HCT116 (cell line): Measurements from ENCODE around the gene TGFBR3L. TPM values are rescaled to one million over a fixed set of nuclear protein-coding genes. Genes with fewer than 3 reads are reported as not detected.

ENCODE experiments used
- ATAC-seq: fragments of 200-7000 bp; cut with Tn5 transposase; 2 replicates; pipeline ENCODE4 v1.9.1; 2020; ENCODE audit warnings: mild to moderate bottlenecking, moderate library complexity
- BruUV-seq: library from RNA; stranded (reverse); fragments of 400-500 nt; replicated peaks from 2 replicates; lab custom pipeline; 2021; lab: Mats Ljungman, UMichigan
- CTCF ChIA-PET: fragments of 300-600 bp; sonication (Branson Sonifier 250); formaldehyde crosslinking; loops from one replicate; lab custom pipeline; 2021; ENCODE audit warnings: antibody characterized with exemption; lab: Charles Lee
- POLR2A ChIA-PET: fragments of 300-600, 350-600 bp; sonication (Branson Sonifier 250); formaldehyde crosslinking; loops from one replicate; lab custom pipeline; 2021; ENCODE audit warnings: antibody characterized with exemption; lab: Charles Lee
- RAD21 ChIA-PET, 2 experiments: fragments of 300-600 bp; sonication (Branson Sonifier 250); formaldehyde crosslinking; loops; one replicate each; lab custom pipeline; 2023; ENCODE audit warnings: low total read pairs in 2 of 2; ENCODE audit not compliant: uncharacterized antibody in 2 of 2, unreplicated experiment in 2 of 2, low non-redundant PET in 1 of 2; lab: Charles Lee
- DNase-seq: peaks from one replicate; pipeline ENCODE4 v3.0.0-alpha.2; 2010; ENCODE audit warnings: low read depth, low spot score
- H2AFZ ChIP-seq: fragments of 200-600 bp; shearing (Covaris generic), sonication (generic); 2 replicates; pipeline ENCODE4 v1.6.1; 2017; ENCODE audit warnings: low read depth, mixed run types, mixed read lengths, antibody characterized with exemption, low read length; ENCODE audit not compliant: poor library complexity, severe bottlenecking
- H3K27ac ChIP-seq: 2 replicates; pipeline ENCODE4 v1.5.1; 2012; ENCODE audit warnings: low read depth, low read length
- H3K27me3 ChIP-seq: fragments of 200-600 bp; sonication (generic); 2 replicates; pipeline ENCODE4 v1.6.1; 2016; ENCODE audit warnings: mixed run types, low read length, mixed read lengths; ENCODE audit not compliant: insufficient read depth
- H3K36me3 ChIP-seq, 2 experiments: fragments of 200-500 bp in 1 of 2; fragments of 200-600 bp in 1 of 2; sonication (Bioruptor generic) in 1 of 2; sonication (generic) in 1 of 2; 2 replicates each; pipeline versions ENCODE4 v1.5.1 to v1.6.1; 2014 to 2016; ENCODE audit warnings: low read length in 2 of 2, inconsistent platforms in 1 of 2, mixed read lengths in 1 of 2, mixed run types in 1 of 2; ENCODE audit not compliant: insufficient read depth in 2 of 2, control insufficient read depth in 1 of 2
- H3K4me1 ChIP-seq, 2 experiments: fragments of 200-600 bp in 1 of 2; sonication (generic) in 1 of 2; 2 replicates each; pipeline versions ENCODE4 v1.5.1 to v1.6.1; 2012 to 2017; ENCODE audit warnings: low read length in 2 of 2, inconsistent platforms in 1 of 2, mild to moderate bottlenecking in 1 of 2, mixed read lengths in 1 of 2, mixed run types in 1 of 2, moderate library complexity in 1 of 2; ENCODE audit not compliant: insufficient read depth in 2 of 2, control insufficient read depth in 1 of 2
- H3K4me2 ChIP-seq: fragments of 200-600 bp; sonication (generic); 2 replicates; pipeline ENCODE4 v1.6.1; 2017; ENCODE audit warnings: mixed run types, low read length, mixed read lengths
- H3K4me3 ChIP-seq, 2 experiments: fragments of 200-600 bp in 1 of 2; sonication (generic) in 1 of 2; replicated peaks in 1 of 2; 2 replicates each; pipeline ENCODE4 v1.5.1; 2011 to 2016; ENCODE audit warnings: low read length in 2 of 2, control low read depth in 1 of 2, low read depth in 1 of 2, mild to moderate bottlenecking in 1 of 2, mixed read lengths in 1 of 2, mixed run types in 1 of 2
- H3K79me2 ChIP-seq: fragments of 200-600 bp; sonication (generic); 2 replicates; pipeline ENCODE4 v1.6.1; 2017; ENCODE audit warnings: mild to moderate bottlenecking, mixed run types, low read length, moderate library complexity, mixed read lengths; ENCODE audit not compliant: insufficient read depth
- H3K9ac ChIP-seq: fragments of 200-600 bp; sonication (generic); 2 replicates; pipeline ENCODE4 v1.6.1; 2016; ENCODE audit warnings: low read length, mixed read lengths
- H3K9me2 ChIP-seq: fragments of 200-600 bp; sonication (generic), shearing (Covaris generic); 2 replicates; pipeline ENCODE4 v1.6.1; 2017; ENCODE audit warnings: mixed run types, mild to moderate bottlenecking, moderate library complexity; ENCODE audit not compliant: insufficient read depth
- H3K9me3 ChIP-seq, 2 experiments: fragments of 200-500 bp in 1 of 2; fragments of 200-600 bp in 1 of 2; sonication (Bioruptor generic) in 1 of 2; sonication (generic) in 1 of 2; 2 replicates each; pipeline ENCODE4 v1.6.1; 2014 to 2017; ENCODE audit warnings: low read length in 2 of 2, mixed read lengths in 2 of 2, inconsistent platforms in 1 of 2, low read depth in 1 of 2, mild to moderate bottlenecking in 1 of 2, mixed run types in 1 of 2, moderate library complexity in 1 of 2; ENCODE audit not compliant: control insufficient read depth in 1 of 2, insufficient read depth in 1 of 2
- H4K20me1 ChIP-seq: fragments of 200-600 bp; sonication (generic), shearing (Covaris generic); 2 replicates; pipeline ENCODE4 v1.6.1; 2017; ENCODE audit warnings: mixed run types, mild to moderate bottlenecking, moderate library complexity; ENCODE audit not compliant: insufficient read depth
- CBX3 ChIP-seq: IDR thresholded peaks from 2 replicates; pipeline ENCODE4 v1.6.1; 2012; ENCODE audit warnings: low read depth
- CEBPB ChIP-seq: IDR thresholded peaks from 2 replicates; pipeline ENCODE4 v1.6.1; 2012; ENCODE audit warnings: low read depth
- EGR1 ChIP-seq: IDR thresholded peaks from 2 replicates; pipeline ENCODE4 v1.6.1; 2012; ENCODE audit warnings: low read depth
- ELF1 ChIP-seq: IDR thresholded peaks from 2 replicates; pipeline ENCODE4 v1.6.1; 2012; ENCODE audit warnings: low read depth, borderline replicate concordance
- FOSL1 ChIP-seq: IDR thresholded peaks from 2 replicates; pipeline ENCODE4 v1.6.1; 2012; ENCODE audit warnings: low read depth
- JUND ChIP-seq: IDR thresholded peaks from 2 replicates; pipeline ENCODE4 v1.6.1; 2012
- MAX ChIP-seq: IDR thresholded peaks from 2 replicates; pipeline ENCODE4 v1.6.1; 2012
- RAD21 ChIP-seq: IDR thresholded peaks from 2 replicates; pipeline ENCODE4 v1.6.1; 2012; ENCODE audit warnings: low read depth, mild to moderate bottlenecking
- SRF ChIP-seq: IDR thresholded peaks from 2 replicates; pipeline ENCODE4 v1.6.1; 2012; ENCODE audit warnings: low read depth
- TCF7L2 ChIP-seq: IDR thresholded peaks from 2 replicates; pipeline ENCODE4 v1.7.0; 2011; ENCODE audit warnings: borderline replicate concordance, inconsistent platforms; ENCODE audit not compliant: insufficient read depth, insufficient read length; ENCODE audit errors: extremely low read depth
- ZFX ChIP-seq: fragments of 450-650 bp; IDR thresholded peaks from 2 replicates; pipeline ENCODE4 v1.6.1; 2017
- intact Hi-C: fragments of 100-400 bp; cut with micrococcal nuclease; formaldehyde crosslinking; loops from 2 replicates; pipeline ENCODE4 v1.10.0; 2022
- total RNA-seq: library from RNA; stranded (reverse); gene quantifications from one replicate; pipeline ENCODE4 v1.2.1, GENCODE V29; 2021; ENCODE audit not compliant: unreplicated experiment
- TF ChIP-seq, protein P1 (sequence below): IDR thresholded peaks from 2 replicates; pipeline ENCODE4 v1.6.1; 2011; ENCODE audit warnings: mild to moderate bottlenecking, low read length, moderate library complexity; ENCODE audit not compliant: insufficient replicate concordance; ENCODE audit errors: extremely low read depth
- TF ChIP-seq, protein P2 (sequence below): IDR thresholded peaks from 2 replicates; pipeline ENCODE4 v1.6.1; 2012
- TF ChIP-seq, protein P3 (sequence below), 3 experiments: fragments of 200-600 bp in 1 of 3; sonication (generic) in 1 of 3; IDR thresholded peaks in 2 of 3; conservative IDR thresholded peaks in 1 of 3; 2 replicates each; pipeline ENCODE4 v1.5.1; 2012 to 2017; ENCODE audit warnings: low read depth in 2 of 3, low read length in 2 of 3, antibody characterized with exemption in 1 of 3, borderline replicate concordance in 1 of 3, control low read depth in 1 of 3, mild to moderate bottlenecking in 1 of 3, mixed read lengths in 1 of 3, mixed run types in 1 of 3, moderate library complexity in 1 of 3; ENCODE audit not compliant: insufficient read depth in 1 of 3

Gene TGFBR3L
- total RNA-seq, 1 experiment from 2014 or later, result 30.9 TPM

- no TSS peak for BruUV-seq
- H4K20me1 ChIP-seq, result no peaks in the 10 kb centered on the region
- H3K4me1 ChIP-seq, result peaks cover 24 to 53% of the 10 kb centered on the region in 2 experiments
- ATAC-seq (no peak), DNase-seq (no peak)
- intact Hi-C loops, result loop anchor here (5.0 kb wide), 1 partner anchor 72 kb away; no protein-coding TSS in a partner anchor
- CTCF ChIA-PET, result no interaction called here
- H3K79me2 ChIP-seq, result no peaks in the 10 kb centered on the region; the same call in 1 of the 2 replicates
- H3K36me3 ChIP-seq, result peaks cover 0 to 12% of the 10 kb centered on the region in 2 experiments; a peak in 3 of 4 replicates
- H3K9ac ChIP-seq, result peak overlapping the region; percentile 56; the same call in 1 of the 2 replicates
- TF ChIP-seq, protein P1, sequence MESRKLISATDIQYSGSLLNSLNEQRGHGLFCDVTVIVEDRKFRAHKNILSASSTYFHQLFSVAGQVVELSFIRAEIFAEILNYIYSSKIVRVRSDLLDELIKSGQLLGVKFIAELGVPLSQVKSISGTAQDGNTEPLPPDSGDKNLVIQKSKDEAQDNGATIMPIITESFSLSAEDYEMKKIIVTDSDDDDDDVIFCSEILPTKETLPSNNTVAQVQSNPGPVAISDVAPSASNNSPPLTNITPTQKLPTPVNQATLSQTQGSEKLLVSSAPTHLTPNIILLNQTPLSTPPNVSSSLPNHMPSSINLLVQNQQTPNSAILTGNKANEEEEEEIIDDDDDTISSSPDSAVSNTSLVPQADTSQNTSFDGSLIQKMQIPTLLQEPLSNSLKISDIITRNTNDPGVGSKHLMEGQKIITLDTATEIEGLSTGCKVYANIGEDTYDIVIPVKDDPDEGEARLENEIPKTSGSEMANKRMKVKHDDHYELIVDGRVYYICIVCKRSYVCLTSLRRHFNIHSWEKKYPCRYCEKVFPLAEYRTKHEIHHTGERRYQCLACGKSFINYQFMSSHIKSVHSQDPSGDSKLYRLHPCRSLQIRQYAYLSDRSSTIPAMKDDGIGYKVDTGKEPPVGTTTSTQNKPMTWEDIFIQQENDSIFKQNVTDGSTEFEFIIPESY, result no peak
- TF ChIP-seq CBX3 (no peak), SRF (no peak), CEBPB (no peak)
- H3K27ac ChIP-seq, result peak overlapping the region; percentile 71; the same call in 1 of the 2 replicates
- H3K4me2 ChIP-seq, result peak overlapping the region; percentile 69
- POLR2A ChIA-PET, result no interaction called here
- H3K9me3 ChIP-seq, result no peaks in the 10 kb centered on the region
- no peak overlapping the region for H2AFZ ChIP-seq
- RAD21 ChIA-PET, result no interaction called here
- no peaks in the 10 kb centered on the region for H3K27me3 ChIP-seq
- no peaks in the 10 kb centered on the region for H3K9me2 ChIP-seq
- peak overlapping the region in 1 of 2 experiments; percentile 50; a peak in 3 of 4 replicates for H3K4me3 ChIP-seq
Measured at GRCh38 chr19:7924651-7925170, 10.1 kb downstream of the TGFBR3L start.

DNA sequence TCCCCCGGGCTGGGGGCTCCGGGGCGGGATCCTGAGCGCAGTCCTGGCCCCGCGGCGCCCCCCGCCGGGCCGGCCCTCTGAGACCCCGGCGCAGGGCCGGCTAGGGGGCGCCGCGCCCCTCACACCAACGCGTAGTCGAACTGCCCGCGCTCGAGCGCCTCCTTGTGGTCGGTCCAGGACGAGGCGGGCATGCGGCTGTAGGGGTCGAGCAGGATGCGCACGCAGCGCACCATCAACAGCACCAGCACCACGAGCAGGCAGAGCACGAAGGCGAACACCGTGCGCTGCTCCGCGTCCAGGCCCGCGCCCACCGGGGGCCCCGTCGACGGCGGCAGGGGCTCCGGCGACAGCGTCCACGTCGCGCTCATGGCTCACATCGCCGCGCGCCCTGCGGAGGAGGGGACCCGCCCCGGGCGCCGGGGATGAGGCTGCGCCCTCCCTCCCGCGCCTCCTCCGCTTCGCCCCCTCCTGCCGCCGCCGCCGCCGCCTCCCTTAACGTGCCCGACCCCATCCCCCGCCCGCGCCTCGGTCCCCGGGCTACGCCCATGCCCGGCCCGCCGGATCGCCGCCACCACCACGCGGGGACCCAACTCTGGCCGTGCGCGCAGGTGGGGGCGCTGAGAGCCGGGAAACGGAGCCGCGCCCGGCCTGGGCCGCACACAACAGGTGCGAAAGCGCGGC is 10.7 kb downstream of the TGFBR3L start:
- peaks cover 0 to 12% of the 10 kb centered on the region in 2 experiments; a peak in 3 of 4 replicates for H3K36me3 ChIP-seq
- H3K4me3 ChIP-seq, result peak overlapping the region; percentile 15 to 50
- ChIA-PET CTCF (no interaction called here), RAD21 (no interaction called here), POLR2A (no interaction called here)
- H4K20me1 ChIP-seq, result no peaks in the 10 kb centered on the region
- ATAC-seq (peak; percentile 54), DNase-seq (peak; percentile 56)
- no TSS peak for BruUV-seq
- H3K4me1 ChIP-seq, result peaks cover 27 to 56% of the 10 kb centered on the region in 2 experiments
- intact Hi-C loops, result no loop called here
- H3K9me2 ChIP-seq, result no peaks in the 10 kb centered on the region
- H3K79me2 ChIP-seq, result no peaks in the 10 kb centered on the region; the same call in 1 of the 2 replicates
- H3K4me2 ChIP-seq, result peak overlapping the region; percentile 69
- no peak overlapping the region for H2AFZ ChIP-seq
- H3K9ac ChIP-seq, result peak overlapping the region; percentile 56
- H3K27me3 ChIP-seq, result no peaks in the 10 kb centered on the region
- H3K9me3 ChIP-seq, result no peaks in the 10 kb centered on the region
- H3K27ac ChIP-seq, result peak overlapping the region; percentile 71
- no peak; the same call in 1 of the 2 replicates for TF ChIP-seq RAD21
- peak; percentile 99 for TF ChIP-seq MAX
- no peak for TF ChIP-seq SRF
- TF ChIP-seq JUND, result no peak
- no peak; the same call in 1 of the 2 replicates for TF ChIP-seq CBX3
- peak; percentile 44; the same call in 1 of the 2 replicates for TF ChIP-seq ZFX
- TF ChIP-seq, protein P2, sequence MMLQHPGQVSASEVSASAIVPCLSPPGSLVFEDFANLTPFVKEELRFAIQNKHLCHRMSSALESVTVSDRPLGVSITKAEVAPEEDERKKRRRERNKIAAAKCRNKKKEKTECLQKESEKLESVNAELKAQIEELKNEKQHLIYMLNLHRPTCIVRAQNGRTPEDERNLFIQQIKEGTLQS, result no peak
- TF ChIP-seq, protein P3, sequence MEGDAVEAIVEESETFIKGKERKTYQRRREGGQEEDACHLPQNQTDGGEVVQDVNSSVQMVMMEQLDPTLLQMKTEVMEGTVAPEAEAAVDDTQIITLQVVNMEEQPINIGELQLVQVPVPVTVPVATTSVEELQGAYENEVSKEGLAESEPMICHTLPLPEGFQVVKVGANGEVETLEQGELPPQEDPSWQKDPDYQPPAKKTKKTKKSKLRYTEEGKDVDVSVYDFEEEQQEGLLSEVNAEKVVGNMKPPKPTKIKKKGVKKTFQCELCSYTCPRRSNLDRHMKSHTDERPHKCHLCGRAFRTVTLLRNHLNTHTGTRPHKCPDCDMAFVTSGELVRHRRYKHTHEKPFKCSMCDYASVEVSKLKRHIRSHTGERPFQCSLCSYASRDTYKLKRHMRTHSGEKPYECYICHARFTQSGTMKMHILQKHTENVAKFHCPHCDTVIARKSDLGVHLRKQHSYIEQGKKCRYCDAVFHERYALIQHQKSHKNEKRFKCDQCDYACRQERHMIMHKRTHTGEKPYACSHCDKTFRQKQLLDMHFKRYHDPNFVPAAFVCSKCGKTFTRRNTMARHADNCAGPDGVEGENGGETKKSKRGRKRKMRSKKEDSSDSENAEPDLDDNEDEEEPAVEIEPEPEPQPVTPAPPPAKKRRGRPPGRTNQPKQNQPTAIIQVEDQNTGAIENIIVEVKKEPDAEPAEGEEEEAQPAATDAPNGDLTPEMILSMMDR (IDR thresholded peaks at IDR 0.05 in 2 of 3, conservative IDR thresholded peaks at IDR 0.05 in 1 of 3; ENCODE audit: borderline replicate concordance in 1 of 3, insufficient read depth in 1 of 3, low read depth in 2 of 3, low read length in 2 of 3), result peak; percentile 85 to 89 (median 89)
- TF ChIP-seq TCF7L2, result no peak
- no peak for TF ChIP-seq FOSL1
- no peak for TF ChIP-seq ELF1
- no peak for TF ChIP-seq EGR1
